CD14-positive monocyte (primary cell): Measurements from ENCODE around the gene MYL2. TPM values are rescaled to one million over a fixed set of nuclear protein-coding genes. Genes with fewer than 3 reads are reported as not detected.

Experiments
- DNase-seq, 3 donors: peaks; one replicate each; pipeline ENCODE4 v3.0.0-alpha.2; 2011 to 2022
- H2AFZ ChIP-seq: 2 replicates; pipeline ENCODE4 v1.6.0; 2012; ENCODE audit warnings: mild to moderate bottlenecking, low read depth, low read length, inconsistent platforms; ENCODE audit not compliant: insufficient read depth, poor library complexity, severe bottlenecking
- H3K27ac ChIP-seq, 2 donors: 1 replicate in 1 of 2; 2 replicates in 1 of 2; pipeline ENCODE4 v1.5.1; 2012 to 2013; ENCODE audit warnings: low read length in 2 of 2, control low read depth in 1 of 2, inconsistent platforms in 1 of 2, low read depth in 1 of 2, mild to moderate bottlenecking in 1 of 2
- H3K27me3 ChIP-seq, 2 donors: one replicate each; pipeline versions ENCODE4 v1.6.0 to v1.6.1; 2011 to 2013; ENCODE audit warnings: low read length in 2 of 2; ENCODE audit not compliant: control insufficient read depth in 2 of 2, insufficient read depth in 2 of 2
- H3K36me3 ChIP-seq, 2 donors: replicated peaks in 1 of 2; 1 replicate in 1 of 2; 2 replicates in 1 of 2; pipeline versions ENCODE4 v1.5.1 to v1.6.1; 2012 to 2013; ENCODE audit warnings: low read length in 2 of 2, control low read depth in 1 of 2, inconsistent platforms in 1 of 2, mild to moderate bottlenecking in 1 of 2; ENCODE audit not compliant: insufficient read depth in 2 of 2, control insufficient read depth in 1 of 2
- H3K4me1 ChIP-seq, 2 donors: 1 replicate in 1 of 2; 2 replicates in 1 of 2; pipeline versions ENCODE4 v1.5.1 to v1.6.1; 2012 to 2013; ENCODE audit warnings: low read length in 2 of 2, control low read depth in 1 of 2, inconsistent platforms in 1 of 2, mild to moderate bottlenecking in 1 of 2, moderate library complexity in 1 of 2; ENCODE audit not compliant: insufficient read depth in 2 of 2, control insufficient read depth in 1 of 2
- H3K4me2 ChIP-seq: replicated peaks from 2 replicates; pipeline ENCODE3; 2012; ENCODE audit warnings: low read length, moderate library complexity, mild to moderate bottlenecking; ENCODE audit not compliant: poor library complexity, severe bottlenecking; ENCODE audit errors: extremely low read depth
- H3K4me3 ChIP-seq, 3 experiments: fragments of 200-600 bp in 1 of 3; sonication (generic) in 1 of 3; replicated peaks in 1 of 3; 1 replicate in 2 of 3; 2 replicates in 1 of 3; pipeline ENCODE4 v1.5.1; 2011 to 2013; ENCODE audit warnings: low read length in 3 of 3, mild to moderate bottlenecking in 3 of 3, control low read depth in 2 of 3, low read depth in 2 of 3, inconsistent platforms in 1 of 3, moderate library complexity in 1 of 3
- H3K79me2 ChIP-seq: 2 replicates; pipeline ENCODE4 v1.6.0; 2012; ENCODE audit warnings: mild to moderate bottlenecking, control low read depth, inconsistent platforms, low read length, moderate library complexity; ENCODE audit not compliant: insufficient read depth
- H3K9ac ChIP-seq: 2 replicates; pipeline ENCODE4 v1.6.0; 2017; ENCODE audit warnings: low read length, mild to moderate bottlenecking; ENCODE audit not compliant: insufficient read depth, poor library complexity, severe bottlenecking
- H3K9me3 ChIP-seq, 2 donors: replicated peaks in 1 of 2; 1 replicate in 1 of 2; 2 replicates in 1 of 2; pipeline versions ENCODE4 v1.5.1 to v1.6.1; 2012 to 2013; ENCODE audit warnings: low read length in 2 of 2, control low read depth in 1 of 2; ENCODE audit not compliant: control insufficient read depth in 1 of 2, insufficient read depth in 1 of 2
- H4K20me1 ChIP-seq: 2 replicates; pipeline ENCODE4 v1.6.0; 2012; ENCODE audit warnings: mild to moderate bottlenecking, low read length, control low read depth, moderate library complexity; ENCODE audit not compliant: insufficient read depth
- H3K27ac Mint-ChIP-seq, 7 donors: one replicate each; pipeline ENCODE4 v1.8.0; 2020; ENCODE audit warnings: mild to moderate bottlenecking in 7 of 7, mixed read lengths in 7 of 7, moderate library complexity in 6 of 7, inconsistent platforms in 2 of 7
- H3K27me3 Mint-ChIP-seq, 3 donors: one replicate each; pipeline ENCODE4 v1.8.0; 2021 to 2022; ENCODE audit warnings: low read depth in 3 of 3, mild to moderate bottlenecking in 3 of 3, mixed read lengths in 3 of 3, moderate library complexity in 3 of 3, inconsistent platforms in 1 of 3
- H3K36me3 Mint-ChIP-seq, 2 donors: one replicate each; pipeline ENCODE4 v1.8.0; 2020; ENCODE audit warnings: mixed read lengths in 2 of 2, inconsistent platforms in 1 of 2, mild to moderate bottlenecking in 1 of 2
- H3K4me1 Mint-ChIP-seq: one replicate; pipeline ENCODE4 v1.8.0; 2020; ENCODE audit warnings: mild to moderate bottlenecking, mixed read lengths
- H3K4me3 Mint-ChIP-seq, 2 donors: one replicate each; pipeline ENCODE4 v1.8.0; 2020; ENCODE audit warnings: mild to moderate bottlenecking in 2 of 2, mixed read lengths in 2 of 2, moderate library complexity in 1 of 2
- H3K9me3 Mint-ChIP-seq, 7 donors: one replicate each; pipeline ENCODE4 v1.8.0; 2020 to 2022; ENCODE audit warnings: mixed read lengths in 7 of 7, mild to moderate bottlenecking in 6 of 7, moderate library complexity in 6 of 7, inconsistent platforms in 2 of 7
- CTCF ChIP-seq: fragments of 200-600 bp; IDR thresholded peaks from one replicate; pipeline ENCODE4 v1.8.0; 2022; ENCODE audit warnings: antibody characterized with exemption, mild to moderate bottlenecking
- WGBS: methylation state at CpG from one replicate; pipeline ENCODE4 v1.1.5; 2013; ENCODE audit warnings: missing lambda C conversion rate; ENCODE audit not compliant: insufficient coverage; 5-methylcytosine and 5-hydroxymethylcytosine counted together
- intact Hi-C, 2 donors: fragments of 100-400 bp; cut with micrococcal nuclease; formaldehyde crosslinking; loops; one replicate each; pipeline versions ENCODE4 v1.15.0 to v1.15.1; 2023
- polyA plus RNA-seq, 3 donors: library from polyadenylated mRNA; depleted of rRNA in 1 of 3; unstranded in 2 of 3; stranded (reverse) in 1 of 3; fragments of 300-500 nt in 2 of 3; fragments of >200 nt in 1 of 3; fragmentation: Illumina TruSeq in 2 of 3; gene quantifications; 1 replicate in 2 of 3; 2 replicates in 1 of 3; pipeline ENCODE4 v1.2.3, GENCODE V29; 2012 to 2021

The MYL2 gene
- polyA plus RNA-seq, 3 donors = not detected

GRCh38 chr12:110862329-110862728 is 58.0 kb downstream of the MYL2 start:
- Histone ChIP-seq H4K20me1 (no peaks in the 10 kb centered on the region), H3K36me3 (no peaks in the 10 kb centered on the region), H3K79me2 (no peaks in the 10 kb centered on the region), H3K9ac (no peak overlapping the region), H3K9me3 (no peaks in the 10 kb centered on the region), H3K4me1 (peaks cover 13 to 18% of the 10 kb centered on the region in 2 donors), H3K27ac (no peak overlapping the region), H3K4me2 (no peak overlapping the region), H3K4me3 (no peak overlapping the region), H2AFZ (no peak overlapping the region), H3K27me3 (no peaks in the 10 kb centered on the region)
- Mint-ChIP-seq H3K4me3 (no peak overlapping the region), H3K27ac (no peak overlapping the region), H3K27me3 (peaks cover 0 to 3% (median 1%) of the 10 kb centered on the region in 3 donors), H3K4me1 (peaks cover 25% of the 10 kb centered on the region), H3K36me3 (no peaks in the 10 kb centered on the region), H3K9me3 (peaks cover 0 to 8% (median 4%) of the 10 kb centered on the region in 7 donors)
- DNase-seq = no peak
- WGBS = 90% methylated on average over 5 of the region's 9 CpGs
- intact Hi-C loops = no loop called here
- TF ChIP-seq CTCF = no peak

GRCh38 chr12:110861729-110862128 is 58.6 kb downstream of the MYL2 start:
- Histone ChIP-seq H2AFZ (no peak overlapping the region), H3K36me3 (no peaks in the 10 kb centered on the region), H3K4me3 (no peak overlapping the region), H3K4me2 (no peak overlapping the region), H4K20me1 (no peaks in the 10 kb centered on the region), H3K9ac (no peak overlapping the region), H3K79me2 (no peaks in the 10 kb centered on the region), H3K27ac (no peak overlapping the region), H3K27me3 (no peaks in the 10 kb centered on the region), H3K9me3 (no peaks in the 10 kb centered on the region), H3K4me1 (peaks cover 13 to 18% of the 10 kb centered on the region in 2 donors)
- Mint-ChIP-seq H3K4me1 (peaks cover 25% of the 10 kb centered on the region), H3K4me3 (no peak overlapping the region), H3K27me3 (peaks cover 0 to 3% (median 1%) of the 10 kb centered on the region in 3 donors), H3K9me3 (peaks cover 0 to 8% (median 4%) of the 10 kb centered on the region in 7 donors), H3K27ac (peak overlapping the region in 1 of 7 donors; percentile 63), H3K36me3 (no peaks in the 10 kb centered on the region)
- TF ChIP-seq CTCF = no peak
- no peak for DNase-seq
- intact Hi-C loops = no loop called here
- 81% methylated on average over 5 of the region's 7 CpGs for WGBS

Other genes with a start within 250 kb of the MYL2 start
- 100 to 1,000 TPM; 119 to 167 (median 121) TPM for gene HVCN1, start 231.5 kb downstream of the MYL2 start, polyA plus RNA-seq
- gene PPP1CC, start 177.7 kb downstream of the MYL2 start, polyA plus RNA-seq = 100 to 1,000 TPM in 2 of 3 donors, 10 to 100 TPM in 1; 63.2 to 139 (median 128) TPM
- under 1 TPM in 1 of 3 donors, not detected in 2; 0.22 TPM for gene CCDC63, start 73.6 kb downstream of the MYL2 start, polyA plus RNA-seq
- not detected for gene CUX2, start 113.6 kb upstream of the MYL2 start, polyA plus RNA-seq